Stomach (tissue), 9 donors: ENCODE measurements around the gene SLC31A1. TPM values are rescaled to one million over a fixed set of nuclear protein-coding genes. Genes with fewer than 3 reads are reported as not detected.

ENCODE experiments used
- DNase-seq, 2 donors: peaks; one replicate each; pipeline versions ENCODE4 v3.0.0 to v3.0.0-alpha.2; 2013 to 2019
- H3K27ac ChIP-seq, 5 donors: fragments of 200-600 bp in 4 of 5; sonication (generic) in 4 of 5; one replicate each; pipeline ENCODE4 v1.5.1; 2013 to 2019; ENCODE audit warnings: mild to moderate bottlenecking in 1 of 5, moderate library complexity in 1 of 5
- H3K27me3 ChIP-seq, 3 donors: fragments of 200-600 bp; sonication (generic); one replicate each; pipeline ENCODE4 v1.5.1; 2017 to 2019; ENCODE audit warnings: mixed run types in 1 of 3
- H3K36me3 ChIP-seq, 4 donors: fragments of 200-600 bp; sonication (generic); 1 replicate in 3 of 4; 2 replicates in 1 of 4; pipeline ENCODE4 v1.5.1; 2016 to 2019
- H3K4me1 ChIP-seq, 4 donors: fragments of 200-600 bp; sonication (generic); one replicate each; pipeline ENCODE4 v1.5.1; 2016 to 2019
- H3K4me3 ChIP-seq, 4 donors: fragments of 200-600 bp; sonication (generic) in 3 of 4; one replicate each; pipeline ENCODE4 v1.5.1; 2016 to 2019; ENCODE audit warnings: mild to moderate bottlenecking in 1 of 4
- H3K9me3 ChIP-seq, 4 donors: fragments of 200-600 bp; sonication (generic); one replicate each; pipeline ENCODE4 v1.5.1; 2016 to 2019
- EP300 ChIP-seq: sonication (generic); formaldehyde crosslinking; IDR thresholded peaks from one replicate; pipeline ENCODE4 v1.6.1; 2017; ENCODE audit warnings: antibody characterized with exemption
- POLR2A ChIP-seq, 4 donors: fragments of 450-650 bp; IDR thresholded peaks; one replicate each; pipeline ENCODE4 v1.6.1; 2016; ENCODE audit warnings: antibody characterized with exemption in 4 of 4, control low read depth in 2 of 4, mild to moderate bottlenecking in 1 of 4, moderate library complexity in 1 of 4
- POLR2AphosphoS5 ChIP-seq, 3 donors: sonication (generic); formaldehyde crosslinking; IDR thresholded peaks; one replicate each; pipeline ENCODE4 v1.6.1; 2016; ENCODE audit warnings: antibody characterized with exemption in 3 of 3
- WGBS, 5 donors: extraction: QIAGEN DNeasy Blood & Tissue Kit in 3 of 5; methylation state at CpG; one replicate each; pipeline versions ENCODE4 v1.1.5 to v1.1.7; 2013 to 2018; 5-methylcytosine and 5-hydroxymethylcytosine counted together
- intact Hi-C: fragments of 100-400 bp; cut with DNase I; formaldehyde crosslinking; loops from one replicate; pipeline ENCODE4 v1.15.1; 2023; ENCODE audit warnings: low total_unique reads
- polyA plus RNA-seq, 3 donors: library from polyadenylated mRNA; stranded (reverse); fragments of 200-250 nt; gene quantifications; one replicate each; pipeline ENCODE4 v1.2.3, GENCODE V29; 2013
- total RNA-seq, 5 donors: library from RNA; depleted of rRNA; stranded (reverse); fragments of >200 nt; gene quantifications; one replicate each; pipeline versions ENCODE4 v1.1.0 to v1.2.3, GENCODE V29; 2014 to 2016
- TF ChIP-seq, protein P1 (sequence below), 7 experiments: fragments of 450-650 bp in 4 of 7; fragments of 200-600 bp in 3 of 7; sonication (generic) in 3 of 7; IDR thresholded peaks; one replicate each; pipeline ENCODE4 v1.5.1; 2016 to 2019; ENCODE audit warnings: antibody characterized with exemption in 7 of 7, control low read depth in 2 of 7, mild to moderate bottlenecking in 1 of 7
- donor health status: healthy with polysubstance abuse.
- donor health status: Bipolar disorder and iron deficiency.
- donor health status: healthy.

The SLC31A1 gene
- total and polyA plus RNA-seq, 8 donors, result 4.7 to 106 (median 12.2) TPM

DNA sequence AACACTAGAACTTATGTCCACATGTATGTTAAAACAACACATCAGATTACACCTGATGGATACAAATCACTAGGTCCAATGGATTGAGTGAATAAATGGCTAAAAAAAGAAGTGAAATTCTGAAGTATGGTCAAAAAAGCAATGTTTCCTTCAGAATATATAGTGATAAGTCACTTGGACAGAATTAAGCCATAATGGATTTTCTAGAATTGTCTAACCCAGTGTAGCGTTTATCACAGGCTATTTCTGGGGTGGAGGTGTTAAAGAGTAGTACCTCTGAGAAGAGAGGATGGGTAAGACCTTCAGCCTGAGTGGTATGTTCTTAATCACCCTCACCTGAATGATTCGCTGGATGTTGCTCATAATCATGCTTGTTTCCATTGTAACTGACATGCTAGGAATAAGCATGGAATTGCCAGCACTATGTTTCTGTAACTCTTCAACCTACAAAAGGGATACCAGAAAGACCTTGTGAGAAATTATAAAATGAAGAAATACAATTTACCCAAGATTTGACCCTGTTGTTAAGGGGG lies 37.3 kb upstream of the SLC31A1 start:
- no peak overlapping the region for H3K27ac ChIP-seq
- H3K4me1 ChIP-seq, result peaks cover 0 to 5% (median 0%) of the 10 kb centered on the region in 4 donors
- 93 to 98% (median 95%) methylated on average over 2 of the region's 2 CpGs for WGBS, 5 donors
- no peak for DNase-seq
- peaks cover 33 to 100% (median 100%) of the 10 kb centered on the region in 4 donors for H3K36me3 ChIP-seq
- TF ChIP-seq, protein P1, sequence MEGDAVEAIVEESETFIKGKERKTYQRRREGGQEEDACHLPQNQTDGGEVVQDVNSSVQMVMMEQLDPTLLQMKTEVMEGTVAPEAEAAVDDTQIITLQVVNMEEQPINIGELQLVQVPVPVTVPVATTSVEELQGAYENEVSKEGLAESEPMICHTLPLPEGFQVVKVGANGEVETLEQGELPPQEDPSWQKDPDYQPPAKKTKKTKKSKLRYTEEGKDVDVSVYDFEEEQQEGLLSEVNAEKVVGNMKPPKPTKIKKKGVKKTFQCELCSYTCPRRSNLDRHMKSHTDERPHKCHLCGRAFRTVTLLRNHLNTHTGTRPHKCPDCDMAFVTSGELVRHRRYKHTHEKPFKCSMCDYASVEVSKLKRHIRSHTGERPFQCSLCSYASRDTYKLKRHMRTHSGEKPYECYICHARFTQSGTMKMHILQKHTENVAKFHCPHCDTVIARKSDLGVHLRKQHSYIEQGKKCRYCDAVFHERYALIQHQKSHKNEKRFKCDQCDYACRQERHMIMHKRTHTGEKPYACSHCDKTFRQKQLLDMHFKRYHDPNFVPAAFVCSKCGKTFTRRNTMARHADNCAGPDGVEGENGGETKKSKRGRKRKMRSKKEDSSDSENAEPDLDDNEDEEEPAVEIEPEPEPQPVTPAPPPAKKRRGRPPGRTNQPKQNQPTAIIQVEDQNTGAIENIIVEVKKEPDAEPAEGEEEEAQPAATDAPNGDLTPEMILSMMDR (IDR thresholded peaks at IDR 0.05), result no peak
- TF ChIP-seq POLR2A (IDR thresholded peaks at IDR 0.05) (no peak), EP300 (no peak), POLR2AphosphoS5 (IDR thresholded peaks at IDR 0.05) (no peak)
- no peak overlapping the region for H3K4me3 ChIP-seq
- no peaks in the 10 kb centered on the region for H3K9me3 ChIP-seq
- intact Hi-C loops, result no loop called here
- no peaks in the 10 kb centered on the region for H3K27me3 ChIP-seq

DNA sequence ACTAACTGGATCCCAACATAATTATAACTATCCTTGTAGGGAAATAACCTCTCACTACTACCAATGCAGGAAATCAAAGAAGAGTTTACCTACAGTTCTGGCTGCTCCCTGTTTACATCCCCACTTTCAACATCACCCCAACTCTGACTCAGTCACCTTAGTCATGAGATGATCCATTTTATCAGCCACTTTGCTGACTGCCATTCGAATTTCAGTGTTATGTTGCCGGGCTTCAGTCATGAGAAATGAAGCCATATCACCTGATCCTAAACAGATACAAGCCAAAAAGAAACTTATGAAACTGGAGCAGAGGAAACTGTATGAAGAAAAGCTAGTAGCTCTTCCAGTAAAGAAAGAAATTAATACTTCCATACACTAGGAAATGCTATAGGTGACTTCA lies 36.8 kb upstream of the SLC31A1 start:
- DNase-seq, result no peak
- TF ChIP-seq POLR2AphosphoS5 (IDR thresholded peaks at IDR 0.05) (no peak), POLR2A (IDR thresholded peaks at IDR 0.05) (no peak), EP300 (no peak)
- TF ChIP-seq, protein P1 (IDR thresholded peaks at IDR 0.05), result no peak
- Histone ChIP-seq H3K9me3 (no peaks in the 10 kb centered on the region), H3K4me1 (peaks cover 0 to 5% (median 0%) of the 10 kb centered on the region in 4 donors), H3K4me3 (no peak overlapping the region), H3K27me3 (no peaks in the 10 kb centered on the region), H3K27ac (no peak overlapping the region), H3K36me3 (peaks cover 33 to 96% (median 96%) of the 10 kb centered on the region in 4 donors)
- intact Hi-C loops, result no loop called here
- 81 to 93% (median 88%) methylated on average over 2 of the region's 2 CpGs for WGBS, 5 donors

DNA sequence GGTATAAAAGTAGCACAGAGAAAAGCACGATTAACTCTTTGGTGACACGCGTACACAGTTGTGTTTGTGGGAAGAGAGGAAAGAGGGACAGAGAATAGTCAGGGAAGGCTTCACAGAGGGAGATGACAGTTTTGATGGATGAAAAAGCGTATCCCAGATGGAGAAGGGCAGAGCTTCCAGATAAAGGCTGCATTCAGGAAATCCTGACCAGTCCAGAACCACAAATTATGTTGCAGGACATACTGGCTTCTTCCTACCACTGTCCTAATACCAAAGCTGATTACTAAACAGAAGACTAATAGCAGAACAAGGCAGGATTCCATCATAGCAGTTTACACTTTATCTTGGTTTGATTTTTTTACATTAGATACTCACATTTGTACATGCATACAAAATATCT lies 36.1 kb upstream of the SLC31A1 start:
- WGBS, 5 donors, result 86 to 91% (median 89%) methylated on average over 4 of the region's 4 CpGs
- H3K4me3 ChIP-seq, result no peak overlapping the region
- intact Hi-C loops, result no loop called here

DNA sequence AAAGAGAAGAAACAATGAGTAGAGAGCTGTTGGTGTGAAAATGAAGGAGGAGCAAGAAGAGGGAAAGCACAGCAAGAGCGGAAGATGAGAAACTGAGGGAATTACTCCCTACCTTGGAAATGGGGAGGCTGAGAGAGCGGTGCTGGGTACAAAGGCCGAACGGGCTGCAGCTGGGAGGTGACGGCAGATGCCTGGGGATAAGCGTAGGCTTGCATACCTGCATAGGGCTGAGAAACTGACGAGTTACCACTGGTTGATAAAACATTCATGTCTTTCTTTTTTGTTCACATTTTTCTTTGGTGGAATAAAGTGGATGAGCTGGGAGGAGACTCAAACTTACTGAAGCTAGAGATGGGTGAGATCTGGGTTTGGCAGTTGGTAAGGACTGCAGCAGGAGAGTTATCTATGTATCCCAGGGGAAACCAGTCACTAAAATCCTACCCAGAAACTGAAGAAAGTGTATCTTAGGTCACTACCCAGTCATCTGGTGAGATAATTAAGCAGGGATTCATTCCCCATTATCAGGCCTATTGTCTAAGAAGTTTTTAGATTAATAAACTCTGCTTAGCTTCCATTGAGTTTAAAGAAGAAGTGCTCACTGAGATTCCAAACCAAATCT lies 35.1 kb upstream of the SLC31A1 start:
- WGBS, 5 donors, result 94 to 98% (median 96%) methylated on average over 7 of the region's 7 CpGs
- Histone ChIP-seq H3K27me3 (no peaks in the 10 kb centered on the region), H3K36me3 (peaks cover 35 to 94% (median 94%) of the 10 kb centered on the region in 4 donors), H3K4me3 (no peak overlapping the region), H3K27ac (no peak overlapping the region), H3K9me3 (no peaks in the 10 kb centered on the region), H3K4me1 (peaks cover 0 to 5% (median 0%) of the 10 kb centered on the region in 4 donors)
- no peak for DNase-seq
- intact Hi-C loops, result no loop called here
- TF ChIP-seq POLR2AphosphoS5 (IDR thresholded peaks at IDR 0.05) (no peak), POLR2A (IDR thresholded peaks at IDR 0.05) (no peak), EP300 (no peak)
- TF ChIP-seq, protein P1 (IDR thresholded peaks at IDR 0.05), result no peak

More for the DNA sequence above, 36.1 kb upstream of the SLC31A1 start:
- Histone ChIP-seq H3K36me3 (peaks cover 35 to 94% (median 94%) of the 10 kb centered on the region in 4 donors), H3K27ac (no peak overlapping the region), H3K4me1 (peaks cover 0 to 5% (median 0%) of the 10 kb centered on the region in 4 donors), H3K27me3 (no peaks in the 10 kb centered on the region), H3K9me3 (no peaks in the 10 kb centered on the region)
- no peak for TF ChIP-seq POLR2A (IDR thresholded peaks at IDR 0.05)
- no peak for TF ChIP-seq EP300
- TF ChIP-seq POLR2AphosphoS5 (IDR thresholded peaks at IDR 0.05), result no peak
- TF ChIP-seq, protein P1 (IDR thresholded peaks at IDR 0.05), result no peak
- no peak for DNase-seq
